GM19025 (cell line): ENCODE measurements around the gene SPEM2.

Experiments
- ATAC-seq: cut with Tn5 transposase; IDR thresholded peaks from one replicate; pipeline ENCODE4 v1.9.1; 2021; ENCODE audit warnings: mild to moderate bottlenecking, low read depth, moderate library complexity; ENCODE audit not compliant: unreplicated experiment

The SPEM2 gene

GRCh38 chr17:7425316-7425715 is at the start of gene SPEM2:
Gene SPEM2 (plus strand): TSS chr17:7425616. CDS start chr17:7425689, 73 bp downstream.
- no peak for ATAC-seq

DNA sequence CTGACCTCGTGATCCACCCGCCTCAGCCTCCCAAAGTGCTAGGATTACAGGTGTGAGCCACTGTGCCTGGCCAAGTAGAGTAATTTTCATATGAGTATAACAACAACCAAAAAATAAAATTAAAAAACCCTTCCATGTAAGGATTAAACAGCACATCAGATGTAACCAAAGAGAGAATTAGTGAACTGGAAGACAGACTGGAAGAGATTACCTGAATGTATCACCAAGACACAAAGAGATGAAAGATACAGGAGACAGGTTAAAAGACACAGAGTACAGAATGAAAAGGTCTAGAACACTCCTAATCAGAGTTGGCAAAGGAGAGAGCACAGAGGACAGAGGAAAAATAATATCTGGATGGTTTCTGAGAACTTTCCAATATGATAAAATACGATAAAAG is 46.3 kb upstream of the SPEM2 start:
- no peak for ATAC-seq

DNA sequence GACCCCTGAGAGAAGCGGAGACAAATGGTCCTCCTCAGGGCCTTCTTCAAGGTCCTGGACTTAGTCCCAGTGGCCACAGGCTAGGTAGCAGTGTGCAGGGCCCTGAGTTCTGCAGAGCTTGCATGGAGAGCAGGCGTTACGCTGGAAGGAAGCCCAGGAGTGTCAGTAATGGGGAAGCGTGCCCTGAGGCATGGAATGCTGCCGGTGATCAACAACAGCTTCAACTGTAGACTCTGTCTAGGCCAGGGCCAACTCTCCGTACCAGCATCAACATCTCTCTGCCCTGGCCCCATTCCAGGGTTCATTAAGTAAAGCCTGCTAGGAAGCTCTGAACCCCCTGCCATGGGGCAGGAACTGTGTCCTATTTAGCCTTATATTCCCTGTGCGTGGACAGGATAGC is 45.1 kb upstream of the SPEM2 start:
- ATAC-seq = no peak

DNA sequence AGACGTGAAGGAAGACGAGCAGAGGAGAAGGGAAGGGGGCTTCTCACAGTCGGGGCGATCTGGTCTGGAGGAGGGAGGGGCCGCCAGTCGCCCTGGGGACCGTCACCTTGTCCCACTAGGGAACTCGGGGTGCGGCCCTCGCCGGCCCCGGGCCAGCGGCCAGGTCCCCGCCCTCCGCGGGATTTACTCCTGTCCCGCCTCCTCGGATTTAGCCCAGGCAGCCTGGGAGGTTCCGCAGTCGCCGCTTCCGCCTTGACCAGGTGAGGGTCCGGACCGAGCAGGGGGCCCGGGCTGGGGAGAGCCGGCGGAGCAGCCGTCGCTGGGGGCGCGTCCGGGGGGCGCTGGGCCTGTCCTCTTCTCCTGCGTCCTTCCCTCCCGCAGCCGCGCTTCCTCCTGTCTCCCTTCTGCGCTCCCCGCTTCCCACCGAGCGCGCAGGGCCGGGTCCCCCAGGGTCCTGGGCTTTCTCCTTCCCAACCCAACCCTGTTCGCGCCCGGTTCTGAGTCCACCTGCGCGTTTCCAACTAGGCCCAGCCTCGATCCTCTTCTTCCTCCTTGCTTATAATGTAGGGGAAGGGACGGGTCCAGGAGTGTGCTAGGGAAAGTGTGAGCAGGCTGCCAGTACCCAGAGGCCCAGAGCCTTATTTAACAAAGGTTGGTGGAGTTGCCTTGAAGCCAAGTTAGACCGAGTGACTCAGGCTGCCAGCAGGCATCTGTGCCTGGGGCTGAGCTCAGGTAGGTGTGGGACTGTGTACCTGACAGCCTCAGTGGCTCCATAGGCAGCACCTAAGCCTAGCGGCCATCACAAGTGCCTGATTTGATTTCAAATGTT is 44.3 kb upstream of the SPEM2 start, which contains the start of gene TNK1:
TSS of gene TNK1 (plus strand) at position 235 of the 829 bp plus-strand sequence. CDS start 1,838 bp downstream, outside the sequence.
- no peak for ATAC-seq

DNA sequence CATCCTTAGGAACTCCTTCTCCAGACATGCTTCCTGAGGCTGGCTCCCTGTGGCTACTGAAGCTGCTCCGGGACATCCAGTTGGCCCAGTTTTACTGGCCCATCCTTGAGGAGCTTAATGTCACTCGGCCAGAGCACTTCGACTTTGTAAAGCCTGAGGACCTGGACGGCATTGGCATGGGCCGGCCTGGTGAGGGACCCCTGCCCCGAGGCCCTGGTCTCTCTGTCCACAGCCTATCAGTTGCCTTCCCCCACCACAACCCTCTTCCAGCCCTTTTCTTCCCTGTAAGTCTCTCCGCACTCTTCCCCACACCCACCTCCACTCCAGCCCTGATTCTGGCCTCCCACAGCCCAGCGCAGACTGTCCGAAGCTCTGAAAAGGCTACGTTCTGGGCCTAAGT is 42.5 kb upstream of the SPEM2 start:
- no peak for ATAC-seq

DNA sequence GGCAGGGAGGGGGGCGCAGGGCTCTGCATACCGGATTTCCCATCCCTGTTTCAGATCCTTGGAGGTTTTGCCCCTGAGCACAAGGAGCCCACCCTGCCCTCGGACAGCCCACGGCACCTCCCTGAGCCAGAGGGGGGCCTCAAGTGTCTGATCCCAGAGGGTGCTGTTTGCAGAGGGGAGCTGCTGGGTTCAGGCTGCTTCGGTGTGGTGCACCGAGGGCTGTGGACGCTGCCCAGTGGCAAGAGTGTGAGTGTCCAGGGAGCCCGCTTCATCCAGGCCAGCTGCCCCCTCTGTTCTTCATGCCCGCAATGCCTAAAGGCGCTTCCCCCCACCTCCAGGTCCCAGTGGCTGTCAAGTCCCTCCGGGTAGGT is 42.1 kb upstream of the SPEM2 start:
- ATAC-seq = no peak

- ATAC-seq = peak; percentile 87
These were observed 41.5 kb upstream of the SPEM2 start for GRCh38 chr17:7383742-7384488.

DNA sequence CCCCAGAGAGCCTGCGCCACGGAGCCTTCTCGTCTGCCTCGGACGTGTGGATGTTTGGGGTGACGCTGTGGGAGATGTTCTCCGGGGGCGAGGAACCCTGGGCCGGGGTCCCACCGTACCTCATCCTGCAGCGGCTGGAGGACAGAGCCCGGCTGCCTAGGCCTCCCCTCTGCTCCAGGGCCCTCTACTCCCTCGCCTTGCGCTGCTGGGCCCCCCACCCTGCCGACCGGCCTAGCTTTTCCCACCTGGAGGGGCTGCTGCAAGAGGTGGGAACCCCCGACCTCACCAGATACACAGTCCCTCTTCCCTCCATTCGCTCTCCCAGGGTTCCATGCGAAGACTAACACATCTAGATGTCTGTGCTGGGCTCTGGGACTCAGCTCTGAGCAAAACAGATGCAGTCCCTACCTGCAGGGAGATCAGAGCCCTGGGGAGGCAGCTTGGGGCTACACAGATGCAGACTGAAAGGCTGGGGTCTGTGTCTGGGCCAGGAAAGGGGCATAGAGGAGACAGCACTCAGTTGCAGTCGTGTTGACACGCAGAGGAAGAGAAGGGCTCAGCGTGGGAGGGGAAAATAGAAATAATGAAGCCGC is 40.8 kb upstream of the SPEM2 start:
- no peak for ATAC-seq

- ATAC-seq = no peak
These were observed 36.6 kb upstream of the SPEM2 start for GRCh38 chr17:7388856-7389255.

DNA sequence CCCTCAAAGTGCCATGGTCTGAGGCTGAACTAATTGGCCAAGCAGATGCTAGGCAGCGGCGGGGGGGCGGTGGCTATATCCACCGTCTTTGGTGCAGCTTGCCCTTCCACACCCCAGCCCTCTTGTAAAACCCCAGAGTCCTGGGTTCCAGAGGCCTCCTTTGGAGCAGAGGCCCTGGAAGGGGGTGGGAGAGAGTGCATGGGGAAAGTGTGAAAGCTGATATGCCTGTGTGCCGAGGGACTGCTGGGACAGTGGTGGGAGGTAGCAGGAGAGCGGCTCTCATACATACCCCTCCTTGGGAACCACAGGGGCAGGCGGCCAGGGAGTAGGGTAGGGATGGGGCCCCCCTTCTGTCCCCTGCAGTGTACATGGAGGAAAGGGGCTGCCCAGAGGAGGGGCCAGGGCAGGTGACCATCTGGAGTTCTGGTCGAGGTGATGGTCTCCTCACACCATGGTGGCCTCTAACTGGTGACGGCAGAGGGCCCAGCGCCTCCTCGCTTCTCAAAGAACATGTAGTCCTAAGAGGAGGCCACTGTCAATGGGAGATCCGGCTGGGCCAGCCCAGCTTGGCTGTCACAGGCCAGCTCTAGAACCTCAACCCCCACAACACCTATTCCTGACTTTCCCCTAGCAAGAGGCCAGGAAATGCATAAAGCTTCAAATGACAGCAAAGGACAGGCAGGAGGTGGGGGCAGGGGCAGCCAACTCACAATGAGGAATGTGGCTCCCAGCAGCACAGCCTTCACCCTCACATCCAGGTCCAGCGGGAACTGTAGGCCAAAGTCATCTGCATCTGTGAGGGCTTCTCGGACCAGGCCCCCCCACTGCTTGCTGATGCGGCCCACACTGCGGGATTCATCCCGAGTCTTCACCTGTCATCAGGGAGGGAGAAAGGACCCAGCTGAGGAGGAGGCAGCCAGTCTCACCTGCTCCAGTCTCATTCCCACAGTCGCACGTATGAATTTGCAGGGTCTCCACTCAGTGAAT is 35.2 kb upstream of the SPEM2 start:
- ATAC-seq = no peak

GRCh38 chr17:7391307-7391706 is 34.1 kb upstream of the SPEM2 start:
- ATAC-seq = no peak

GRCh38 chr17:7392696-7393612 is 32.5 kb upstream of the SPEM2 start:
- no peak for ATAC-seq

DNA sequence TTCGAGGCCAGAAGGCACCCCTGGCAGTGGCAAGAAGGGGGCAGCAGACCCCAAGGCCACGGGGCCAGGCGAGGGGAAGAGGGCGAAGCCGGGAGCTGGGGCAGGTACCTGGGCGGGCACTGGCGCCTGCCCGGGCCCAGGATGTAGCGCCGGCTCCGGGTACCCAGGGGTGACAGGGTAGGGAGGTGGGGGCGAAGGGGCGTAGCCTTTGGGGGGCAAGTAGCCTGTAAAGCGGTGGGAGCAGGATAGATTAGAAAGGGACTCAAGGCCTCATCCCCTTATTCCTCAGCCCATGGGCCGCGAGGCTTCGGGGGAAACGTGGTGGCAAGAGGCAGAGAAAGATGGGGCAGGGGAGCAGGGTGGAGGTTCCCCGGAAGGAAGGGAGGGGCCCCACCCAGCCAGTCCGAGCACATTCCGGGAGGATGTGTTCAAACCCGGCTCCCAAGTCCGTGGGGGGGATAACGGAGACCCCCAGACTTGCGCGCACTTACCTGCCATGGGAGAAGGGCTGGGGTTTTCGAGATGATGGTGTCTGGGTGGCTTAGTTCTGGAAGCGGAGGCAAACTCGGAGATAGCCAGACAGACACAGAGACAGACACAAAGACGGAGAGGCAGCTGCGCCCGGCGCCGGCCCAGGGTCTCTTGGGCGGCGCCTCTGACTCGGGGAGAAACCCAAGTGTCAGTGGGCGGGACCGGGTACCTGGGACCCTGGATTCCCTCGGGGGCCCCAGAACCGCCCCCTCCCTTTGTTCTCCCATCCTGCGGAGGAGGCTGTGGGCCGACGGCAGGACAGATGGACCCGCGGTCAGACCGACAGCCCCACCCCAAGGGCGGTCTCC is 31.6 kb upstream of the SPEM2 start:
- ATAC-seq = peak; percentile 31

DNA sequence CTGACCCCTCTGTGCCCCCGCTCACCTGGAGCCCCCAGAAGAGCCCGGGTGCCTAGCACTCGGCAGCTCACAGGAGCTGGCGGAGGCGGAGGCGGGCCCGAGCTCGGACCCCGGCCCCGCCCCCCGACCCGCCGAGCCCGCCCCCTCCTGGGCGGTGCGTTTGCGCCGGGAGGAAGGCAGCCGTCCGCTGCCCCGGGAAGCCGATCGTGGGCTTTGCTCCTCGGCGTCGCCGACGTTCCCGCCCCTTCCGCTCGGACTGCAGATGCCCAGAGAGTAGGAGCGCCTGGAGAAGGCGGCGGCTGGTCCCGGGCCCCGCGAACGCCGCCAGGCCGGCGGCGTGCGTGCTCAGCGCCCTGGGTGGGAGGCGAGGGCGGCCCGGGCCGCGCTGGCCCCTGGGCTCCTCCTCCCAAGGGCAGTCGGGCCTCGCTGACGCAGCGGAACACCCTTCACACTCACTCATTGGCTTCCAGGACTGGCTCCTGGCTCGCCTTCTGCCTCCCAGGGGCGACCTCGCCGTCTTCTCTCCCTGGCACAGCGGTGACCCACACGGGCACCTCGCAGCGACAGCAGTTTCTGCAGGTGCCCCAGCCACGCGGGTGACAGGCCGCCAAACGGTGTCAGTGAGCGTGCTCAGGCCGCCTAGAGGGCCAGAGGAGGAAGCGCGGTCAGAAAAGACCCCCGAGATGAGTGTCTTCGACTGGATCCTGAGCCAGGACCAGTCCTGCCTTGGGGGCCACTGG is 30.8 kb upstream of the SPEM2 start, which contains the start of gene PLSCR3:
TSS of gene PLSCR3 (minus strand) at position 74 of the 740 bp plus-strand sequence. CDS start 415 bp downstream, outside the sequence.
- peak; percentile 73 for ATAC-seq

- no peak for ATAC-seq
These were observed 29.3 kb upstream of the SPEM2 start for GRCh38 chr17:7396147-7396546.

- ATAC-seq = no peak
These were observed 26.8 kb upstream of the SPEM2 start for GRCh38 chr17:7398612-7399011.

DNA sequence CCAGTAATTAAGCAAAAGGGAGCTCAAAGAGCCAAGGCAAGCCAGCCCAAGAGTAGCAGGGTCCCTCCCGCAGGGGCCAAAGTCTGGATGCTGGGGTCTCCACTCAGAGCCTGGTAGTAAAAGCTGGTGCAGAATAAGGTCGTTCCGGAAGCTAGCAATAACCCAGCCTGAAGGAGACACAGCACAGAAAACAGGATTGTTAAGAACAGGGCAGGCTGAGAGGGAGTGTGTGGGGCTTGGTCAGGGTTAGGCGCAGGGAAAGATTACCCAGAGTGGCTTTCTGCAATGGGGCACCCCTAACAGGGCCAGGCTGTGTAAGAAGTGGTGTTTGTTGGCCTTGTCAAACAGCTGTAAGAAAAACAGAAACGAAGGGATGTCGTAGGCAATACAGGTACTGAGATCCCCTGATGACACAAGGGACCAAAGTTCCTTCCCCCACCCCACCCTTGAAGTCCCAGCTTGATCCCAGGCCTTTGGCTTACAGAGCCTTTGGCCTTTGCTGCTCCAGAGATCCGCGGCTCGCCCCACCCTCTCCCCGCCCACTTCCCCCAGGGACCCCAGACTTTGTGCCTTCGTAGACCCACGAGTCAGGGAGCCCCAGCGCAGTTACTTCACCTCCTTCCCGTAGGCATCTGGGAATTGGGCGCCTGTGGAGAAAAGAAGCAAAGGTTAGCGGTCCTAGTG is 22.2 kb upstream of the SPEM2 start:
- ATAC-seq = no peak
